Natural killer cell treated with Interleukin-12 subunit alpha and Interleukin-12 subunit beta and Interleukin-15 and Interleukin-18, amount 100 ng/mL, for 72 hours (primary cell): ENCODE results near the gene POU4F1. TPM values are rescaled to one million over a fixed set of nuclear protein-coding genes. Genes with fewer than 3 reads are reported as not detected.
A peak's percentile ranks its signal among the peaks of the same experiment; 100 is the strongest.

Experiments used
- ATAC-seq, 2 donors: fragments of 150-1000 bp; cut with Tn5 transposase in 1 of 2; sonication (Bioruptor Pico), chemical (Tn5 transposase) in 1 of 2; 2 replicates each; pipeline ENCODE4 v1.10.0; 2021
- DNase-seq: peaks from one replicate; pipeline ENCODE4 v3.0.0; 2022; ENCODE audit warnings: low spot score
- H3K27ac Mint-ChIP-seq, 2 donors: 1 replicate in 1 of 2; 2 replicates in 1 of 2; pipeline ENCODE4 v1.8.0; 2022; ENCODE audit warnings: mixed read lengths in 2 of 2, mild to moderate bottlenecking in 1 of 2, moderate library complexity in 1 of 2
- H3K27me3 Mint-ChIP-seq, 2 donors: 1 replicate in 1 of 2; 2 replicates in 1 of 2; pipeline ENCODE4 v1.8.0; 2022; ENCODE audit warnings: mixed read lengths in 2 of 2
- H3K36me3 Mint-ChIP-seq: one replicate; pipeline ENCODE4 v1.8.0; 2022; ENCODE audit warnings: mixed read lengths
- H3K4me1 Mint-ChIP-seq, 2 donors: 1 replicate in 1 of 2; 2 replicates in 1 of 2; pipeline ENCODE4 v1.8.0; 2022; ENCODE audit warnings: low read depth in 2 of 2, mixed read lengths in 2 of 2, mild to moderate bottlenecking in 1 of 2
- H3K4me3 Mint-ChIP-seq: one replicate; pipeline ENCODE4 v1.8.0; 2022; ENCODE audit warnings: mixed read lengths
- H3K9me3 Mint-ChIP-seq: 2 replicates; pipeline ENCODE4 v1.8.0; 2022; ENCODE audit warnings: mixed read lengths
- total RNA-seq, 2 donors: library from RNA; stranded (reverse); gene quantifications; one replicate each; pipeline ENCODE4 v1.2.3, GENCODE V29; 2022

POU4F1 gene
- total RNA-seq, 2 donors from 2014 or later = 1.1 to 1.4 TPM

DNA sequence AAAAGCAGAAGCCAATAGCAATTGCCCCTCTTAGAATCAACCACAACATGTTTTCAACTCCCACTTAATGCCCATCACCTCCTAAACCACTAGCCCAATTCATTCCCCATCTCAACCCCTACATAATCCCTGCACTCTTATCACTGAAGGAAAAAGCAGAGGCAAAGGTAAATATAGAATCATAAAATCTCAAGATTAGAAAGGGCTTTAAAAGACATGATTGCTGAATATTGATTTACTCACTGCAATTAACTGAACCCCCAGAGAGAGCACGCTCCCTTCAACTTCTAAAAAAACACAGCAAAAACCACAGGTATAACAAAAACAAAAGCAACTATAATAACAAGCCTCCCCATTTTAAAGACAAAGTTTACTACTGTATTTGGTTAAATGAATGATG, 15.1 kb upstream of the POU4F1 start:
- no peak for DNase-seq
- Mint-ChIP-seq H3K4me1 (peaks cover 8 to 16% of the 10 kb centered on the region in 2 donors), H3K36me3 (peaks cover 36% of the 10 kb centered on the region), H3K9me3 (no peaks in the 10 kb centered on the region), H3K27ac (no peak overlapping the region), H3K27me3 (peaks cover 0 to 2% of the 10 kb centered on the region in 2 donors), H3K4me3 (no peak overlapping the region)
- no peak for ATAC-seq

DNA sequence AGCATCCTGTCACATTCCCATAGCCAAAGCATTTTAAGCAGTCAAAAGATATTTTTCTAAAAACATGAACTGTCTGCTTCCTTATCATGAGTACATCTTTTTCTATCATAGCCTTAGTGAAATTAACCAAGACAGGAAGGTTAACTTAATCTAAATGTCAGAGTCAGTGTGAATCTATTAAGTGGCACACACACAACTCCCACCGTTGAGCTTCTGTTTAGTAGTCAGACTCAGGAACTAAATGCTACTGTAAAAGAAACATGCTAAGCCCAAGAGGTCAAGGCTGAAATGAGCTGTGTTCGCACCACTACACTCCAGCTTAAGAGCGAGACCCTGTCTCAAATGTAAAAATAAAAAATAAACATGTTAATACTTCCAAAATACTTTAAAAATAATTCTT, 7.7 kb upstream of the POU4F1 start:
- H3K36me3 Mint-ChIP-seq = peaks cover 17% of the 10 kb centered on the region
- no peak overlapping the region for H3K4me3 Mint-ChIP-seq
- DNase-seq (no peak), ATAC-seq (no peak)
- H3K27ac Mint-ChIP-seq = no peak overlapping the region
- no peaks in the 10 kb centered on the region for H3K9me3 Mint-ChIP-seq
- peaks cover 14 to 21% of the 10 kb centered on the region in 2 donors for H3K4me1 Mint-ChIP-seq
- peaks cover 38 to 50% of the 10 kb centered on the region in 2 donors for H3K27me3 Mint-ChIP-seq

GRCh38 chr13:78610381-78610883, 7.1 kb upstream of the POU4F1 start:
- no peaks in the 10 kb centered on the region for H3K9me3 Mint-ChIP-seq
- ATAC-seq (no peak), DNase-seq (no peak)
- peaks cover 14 to 23% of the 10 kb centered on the region in 2 donors for H3K4me1 Mint-ChIP-seq
- peak overlapping the region; percentile 21 for H3K4me3 Mint-ChIP-seq
- H3K36me3 Mint-ChIP-seq = peaks cover 13% of the 10 kb centered on the region
- no peak overlapping the region for H3K27ac Mint-ChIP-seq
- H3K27me3 Mint-ChIP-seq = peaks cover 42 to 56% of the 10 kb centered on the region in 2 donors

- peaks cover 14 to 21% of the 10 kb centered on the region in 2 donors for H3K4me1 Mint-ChIP-seq
Measured at GRCh38 chr13:78609464-78610205, 6.3 kb upstream of the POU4F1 start.

DNA sequence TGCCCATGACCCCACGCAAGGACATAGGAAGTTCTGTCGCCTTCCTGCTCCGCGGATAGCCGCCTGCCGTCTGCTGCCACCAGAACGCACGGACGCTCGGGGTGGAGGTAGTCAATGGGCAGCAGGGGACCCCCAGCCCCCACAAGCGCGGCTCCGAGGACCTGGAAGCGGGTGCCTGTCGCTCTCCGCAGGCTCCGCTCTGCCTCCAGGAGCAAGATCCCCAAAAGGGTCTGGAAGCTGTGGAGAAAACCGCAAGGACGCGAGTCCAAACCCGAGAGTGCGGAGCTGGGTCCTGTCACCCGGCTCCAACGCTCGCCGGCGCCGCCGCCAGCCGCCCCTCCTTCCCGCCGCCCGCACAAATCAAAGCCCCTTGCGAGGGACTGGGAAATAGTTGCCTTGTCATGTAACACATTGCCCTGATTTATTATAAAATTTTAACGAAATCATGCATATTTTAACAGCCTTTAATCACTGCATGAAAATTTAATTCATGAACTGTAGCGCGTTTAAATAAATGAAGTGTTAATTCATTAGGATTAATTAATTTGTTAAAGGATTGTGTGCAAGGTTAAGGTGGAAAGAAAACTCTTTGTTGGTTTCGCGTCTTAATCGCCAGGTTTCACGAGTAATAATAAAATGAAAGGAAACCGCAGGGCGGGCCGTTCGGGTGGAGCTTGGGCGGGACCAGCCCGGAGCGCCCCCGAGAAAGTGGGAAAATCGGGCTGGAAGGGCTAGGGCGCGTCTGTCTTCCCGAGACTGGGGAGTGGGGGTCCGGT, 5.5 kb upstream of the POU4F1 start:
- DNase-seq (no peak), ATAC-seq (peak in 1 of 2 donors; percentile 44)
- Mint-ChIP-seq H3K4me3 (peak overlapping the region; percentile 67), H3K9me3 (no peaks in the 10 kb centered on the region), H3K36me3 (no peaks in the 10 kb centered on the region), H3K27me3 (peaks cover 49 to 71% of the 10 kb centered on the region in 2 donors), H3K4me1 (peaks cover 20% of the 10 kb centered on the region in 2 donors), H3K27ac (no peak overlapping the region)

More at GRCh38 chr13:78609464-78610205, 6.3 kb upstream of the POU4F1 start:
- peak; percentile 11 to 43 for ATAC-seq
- H3K27ac Mint-ChIP-seq = no peak overlapping the region
- no peaks in the 10 kb centered on the region for H3K9me3 Mint-ChIP-seq
- peak overlapping the region; percentile 67 for H3K4me3 Mint-ChIP-seq
- peaks cover 5% of the 10 kb centered on the region for H3K36me3 Mint-ChIP-seq
- DNase-seq = no peak
- peaks cover 46 to 63% of the 10 kb centered on the region in 2 donors for H3K27me3 Mint-ChIP-seq

- Mint-ChIP-seq H3K27me3 (peaks cover 55 to 76% of the 10 kb centered on the region in 2 donors), H3K9me3 (no peaks in the 10 kb centered on the region), H3K27ac (no peak overlapping the region), H3K36me3 (no peaks in the 10 kb centered on the region), H3K4me1 (peaks cover 25 to 26% of the 10 kb centered on the region in 2 donors), H3K4me3 (peak overlapping the region; percentile 37)
- no peak for DNase-seq
- ATAC-seq = no peak
Measured at GRCh38 chr13:78608252-78608687, 4.9 kb upstream of the POU4F1 start.

DNA sequence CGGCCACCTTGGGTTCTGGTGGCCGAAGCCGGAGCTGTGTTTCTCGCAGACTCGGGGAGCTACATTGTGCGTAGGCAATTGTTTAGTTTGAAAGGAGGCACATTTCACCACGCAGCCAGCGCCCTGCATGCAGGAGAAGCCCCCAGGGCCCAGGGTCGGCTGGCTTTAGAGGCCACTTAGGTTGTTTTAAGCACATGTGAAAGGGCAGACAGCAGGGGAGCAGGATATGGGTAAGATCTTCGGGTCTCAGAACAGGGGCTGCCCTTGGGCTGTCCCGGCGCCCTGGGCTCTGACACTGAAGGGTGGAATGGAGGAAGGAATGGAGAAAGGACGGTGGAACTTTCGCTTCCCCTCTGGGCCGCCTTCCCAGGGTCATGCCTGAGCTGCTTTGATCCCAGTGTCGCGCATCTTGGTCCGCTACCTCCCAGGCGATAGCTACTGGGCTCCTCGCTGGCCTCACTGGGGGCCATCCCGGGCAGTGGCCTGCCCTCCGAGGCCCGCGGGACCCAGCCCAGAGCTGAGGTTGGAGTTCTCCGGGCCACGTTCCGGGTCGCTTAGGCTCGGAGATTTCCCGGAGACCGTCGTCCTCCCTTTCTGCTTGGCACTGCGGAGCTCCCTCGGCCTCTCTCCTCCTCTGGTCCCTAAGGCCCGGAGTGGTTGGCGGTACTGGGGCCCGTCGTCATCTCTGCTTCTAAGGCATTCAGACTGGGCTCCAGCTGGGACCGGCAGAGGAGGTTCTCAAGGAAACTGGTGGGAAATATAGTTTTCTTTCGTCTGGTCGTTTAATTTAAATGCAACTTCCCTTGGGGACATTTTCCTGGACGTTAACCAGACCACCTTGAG, 4.3 kb upstream of the POU4F1 start:
- DNase-seq = no peak
- peaks cover 57 to 81% of the 10 kb centered on the region in 2 donors for H3K27me3 Mint-ChIP-seq
- ATAC-seq = no peak

GRCh38 chr13:78606471-78607408, 3.4 kb upstream of the POU4F1 start:
- peaks cover 33 to 34% of the 10 kb centered on the region in 2 donors for H3K4me1 Mint-ChIP-seq
- no peak overlapping the region for H3K4me3 Mint-ChIP-seq
- no peaks in the 10 kb centered on the region for H3K9me3 Mint-ChIP-seq
- DNase-seq (no peak), ATAC-seq (no peak)
- peaks cover 60 to 85% of the 10 kb centered on the region in 2 donors for H3K27me3 Mint-ChIP-seq
- no peaks in the 10 kb centered on the region for H3K36me3 Mint-ChIP-seq
- no peak overlapping the region for H3K27ac Mint-ChIP-seq

More for the DNA sequence above, 4.3 kb upstream of the POU4F1 start:
- Mint-ChIP-seq H3K4me3 (no peak overlapping the region), H3K27ac (no peak overlapping the region), H3K4me1 (peaks cover 28 to 29% of the 10 kb centered on the region in 2 donors), H3K36me3 (no peaks in the 10 kb centered on the region), H3K9me3 (no peaks in the 10 kb centered on the region)

DNA sequence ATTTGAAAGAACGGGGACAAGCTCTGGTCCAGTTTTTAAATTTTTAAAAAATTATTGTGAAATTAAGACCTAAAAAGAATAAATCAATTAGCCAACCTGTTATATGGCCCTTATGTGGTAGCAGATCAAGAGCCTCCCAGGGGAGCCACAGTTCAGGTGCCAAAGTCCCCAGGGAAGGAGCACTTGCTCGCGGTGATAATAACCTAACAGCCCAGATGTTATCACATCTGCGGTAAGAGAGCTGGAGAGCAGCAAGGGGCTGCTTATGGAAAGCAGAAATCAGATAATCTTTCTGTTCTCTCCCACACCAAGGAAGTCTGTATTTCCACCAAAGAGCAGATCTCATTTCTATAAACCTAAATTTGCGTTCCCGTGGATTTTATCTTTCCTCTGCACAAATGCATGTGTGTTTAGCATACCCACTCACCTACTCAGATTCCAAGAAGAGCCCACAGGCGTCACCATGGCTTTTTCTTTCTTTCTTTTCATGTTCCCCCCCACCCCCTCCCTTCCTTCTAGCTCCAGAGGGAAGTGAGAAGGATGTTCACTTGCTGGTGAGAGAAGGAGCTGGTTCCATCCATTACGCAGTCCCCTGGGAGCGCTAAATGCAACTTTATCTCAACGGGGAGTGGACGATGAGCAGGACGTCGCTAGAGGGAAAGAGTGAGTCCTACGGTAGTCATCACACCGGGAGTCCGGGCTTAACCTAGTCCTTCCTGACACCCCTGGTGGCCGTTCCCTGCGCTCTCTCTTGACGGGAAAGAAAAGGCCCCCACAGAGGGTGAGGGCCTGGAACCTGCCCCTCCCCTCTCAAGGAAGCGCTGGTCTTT, 1.6 kb upstream of the POU4F1 start:
- Mint-ChIP-seq H3K36me3 (no peaks in the 10 kb centered on the region), H3K4me3 (no peak overlapping the region), H3K4me1 (peaks cover 30 to 40% of the 10 kb centered on the region in 2 donors), H3K27me3 (peaks cover 60 to 82% of the 10 kb centered on the region in 2 donors), H3K9me3 (no peaks in the 10 kb centered on the region), H3K27ac (no peak overlapping the region)
- DNase-seq (no peak), ATAC-seq (no peak)

GRCh38 chr13:78602561-78603239, 652 bp downstream of the POU4F1 start:
- peak overlapping the region; percentile 88 for H3K4me3 Mint-ChIP-seq
- no peak for DNase-seq
- peak; percentile 43 to 46 for ATAC-seq
- H3K27ac Mint-ChIP-seq = no peak overlapping the region
- H3K9me3 Mint-ChIP-seq = no peaks in the 10 kb centered on the region
- H3K36me3 Mint-ChIP-seq = no peaks in the 10 kb centered on the region
- peaks cover 61 to 83% of the 10 kb centered on the region in 2 donors for H3K27me3 Mint-ChIP-seq
- peaks cover 24 to 34% of the 10 kb centered on the region in 2 donors for H3K4me1 Mint-ChIP-seq

GRCh38 chr13:78601874-78602560, 1.3 kb downstream of the POU4F1 start:
- peaks cover 22 to 34% of the 10 kb centered on the region in 2 donors for H3K4me1 Mint-ChIP-seq
- H3K27me3 Mint-ChIP-seq = peaks cover 62 to 86% of the 10 kb centered on the region in 2 donors
- no peaks in the 10 kb centered on the region for H3K36me3 Mint-ChIP-seq
- ATAC-seq (no peak), DNase-seq (no peak)
- H3K27ac Mint-ChIP-seq = no peak overlapping the region
- H3K4me3 Mint-ChIP-seq = peak overlapping the region; percentile 88
- no peaks in the 10 kb centered on the region for H3K9me3 Mint-ChIP-seq
